ENCODE data around the gene LMO1. TPM values are rescaled to one million over a fixed set of nuclear protein-coding genes. Genes with fewer than 3 reads are reported as not detected.

The LMO1 gene
- polyA plus RNA-seq, 12 donors, result 0.77 to 11.1 (median 2.5) TPM; not detected in 2

GRCh38 chr11:8229299-8230177, 34.1 kb downstream of the LMO1 start:
- no peak for DNase-seq

GRCh38 chr11:8228231-8228630, 35.4 kb downstream of the LMO1 start:
- DNase-seq, result no peak

GRCh38 chr11:8227156-8228152, 36.2 kb downstream of the LMO1 start:
- DNase-seq, result no peak

DNA sequence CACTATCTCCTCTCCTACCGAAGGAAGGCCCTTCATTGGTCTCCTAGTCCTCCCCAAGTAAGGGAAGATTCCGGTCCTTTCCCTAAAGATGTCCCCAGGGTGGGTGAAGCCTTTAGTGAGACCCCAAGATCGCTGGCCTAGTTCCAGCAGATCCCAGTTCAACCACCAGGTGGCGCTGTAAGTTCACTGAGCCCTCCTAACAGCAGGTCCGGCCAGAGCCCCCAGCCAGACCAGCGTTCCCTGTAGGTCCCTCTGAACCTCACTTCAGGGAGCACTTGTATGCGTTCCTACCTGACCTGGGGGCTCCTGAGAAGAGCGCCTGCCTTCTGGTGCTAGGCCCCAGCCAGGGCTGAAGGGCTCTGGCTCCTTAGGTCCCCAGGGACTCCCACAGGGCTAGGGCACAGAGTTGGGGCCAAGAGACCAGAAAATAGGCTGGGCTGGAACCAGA, 38.1 kb downstream of the LMO1 start:
- DNase-seq, result peak; percentile 80

GRCh38 chr11:8224711-8225110, 39.0 kb downstream of the LMO1 start:
- no peak for DNase-seq

GRCh38 chr11:8224161-8224591, 39.5 kb downstream of the LMO1 start:
- DNase-seq, result no peak

GRCh38 chr11:8223513-8223900, 40.2 kb downstream of the LMO1 start:
- DNase-seq, result no peak

DNA sequence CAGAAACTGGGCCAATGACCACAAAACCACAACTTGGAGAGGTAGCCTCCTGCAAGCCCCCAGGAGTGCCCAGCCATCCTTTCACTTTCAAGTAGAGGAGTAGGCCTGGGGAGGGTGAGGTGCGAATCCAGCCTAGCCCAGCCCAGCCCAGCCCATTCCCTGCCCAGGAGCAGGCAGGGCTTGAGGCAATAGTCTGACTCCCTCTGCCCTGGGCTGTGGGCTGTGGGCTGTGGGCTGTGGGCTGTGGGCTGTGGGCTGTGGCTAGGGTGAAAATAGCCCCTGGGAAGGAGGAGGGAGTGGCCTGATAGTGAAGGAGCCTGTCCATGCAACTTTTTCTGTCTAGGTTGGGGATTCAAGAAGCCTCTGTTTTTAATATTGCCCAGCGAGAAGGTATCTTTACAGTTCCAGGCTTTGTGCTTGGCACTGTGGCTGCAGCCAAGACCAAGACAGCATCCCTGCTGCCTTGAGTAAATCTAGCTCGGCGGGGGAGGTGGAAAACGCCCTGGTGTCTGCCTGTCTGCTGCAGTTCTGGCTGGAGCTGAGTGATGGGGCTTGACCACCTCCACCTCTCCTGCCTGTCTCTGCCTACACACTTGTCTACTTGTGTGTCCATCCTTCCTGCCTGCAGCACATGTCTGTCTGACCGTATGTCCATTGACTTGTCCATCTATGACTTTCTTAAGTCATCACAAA, 40.7 kb downstream of the LMO1 start:
- no peak for DNase-seq

GRCh38 chr11:8221917-8222495, 41.7 kb downstream of the LMO1 start:
- DNase-seq, result no peak

GRCh38 chr11:8221046-8221723, 42.5 kb downstream of the LMO1 start:
- DNase-seq, result no peak

GRCh38 chr11:8220261-8221045, 43.2 kb downstream of the LMO1 start:
- DNase-seq, result no peak

DNA sequence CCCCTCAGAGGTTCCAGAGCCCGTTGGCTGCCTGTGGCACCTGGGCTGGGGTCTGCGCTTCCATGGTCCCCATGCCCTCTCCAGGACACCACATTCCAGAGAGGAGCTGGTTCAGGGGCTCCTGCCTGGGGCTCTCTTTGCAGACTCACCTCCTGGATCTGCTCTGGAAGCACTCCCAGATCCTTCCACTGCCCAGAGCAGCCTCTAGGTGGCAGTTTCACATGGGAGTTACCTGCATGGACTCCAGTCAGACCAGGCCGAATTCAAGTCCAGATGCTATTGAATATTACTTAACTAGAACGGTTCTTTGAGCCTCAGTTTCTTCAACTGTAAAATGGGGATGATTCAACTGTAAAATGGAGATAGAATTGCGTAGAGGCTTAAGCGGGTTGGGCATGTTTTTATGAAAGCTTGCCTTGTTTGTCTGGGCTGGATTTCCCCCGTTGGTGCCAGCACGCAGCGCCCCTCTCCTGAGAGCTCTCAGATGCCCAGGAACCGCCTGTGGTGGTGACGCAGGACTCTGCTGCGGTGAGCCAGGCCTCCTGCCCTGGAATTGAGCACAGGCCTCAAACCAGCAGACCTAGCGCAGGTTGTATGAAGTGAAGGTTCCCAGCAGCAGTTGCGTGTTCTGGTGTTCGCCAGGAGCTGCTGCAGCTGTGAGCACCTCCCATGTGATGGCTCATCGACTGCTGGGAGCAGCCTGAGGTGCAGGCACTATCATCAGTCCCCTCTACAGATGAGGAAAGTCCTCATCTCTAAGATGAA, 44.2 kb downstream of the LMO1 start:
- peak; percentile 17 for DNase-seq

DNA sequence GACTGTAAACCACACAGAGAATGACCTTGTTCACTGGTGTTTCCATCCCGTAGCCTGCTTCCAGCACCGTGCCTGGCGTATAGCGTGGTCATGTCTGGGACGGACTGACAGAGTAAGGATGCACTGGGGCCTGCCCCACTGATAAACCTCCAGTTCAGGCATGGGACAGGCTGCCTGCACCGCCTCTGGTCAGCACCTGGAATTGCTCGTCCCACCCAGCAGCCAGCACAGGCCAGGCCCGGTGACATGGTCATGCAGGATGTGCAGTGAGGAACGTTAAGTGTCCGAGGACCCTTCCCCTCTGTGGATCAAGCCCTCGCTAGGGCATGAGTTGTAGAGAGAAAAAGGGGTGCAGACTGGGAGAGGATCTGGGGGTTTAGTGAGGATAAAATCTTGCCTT, 44.8 kb downstream of the LMO1 start:
- no peak for DNase-seq

- no peak for DNase-seq
These were observed 45.3 kb downstream of the LMO1 start for GRCh38 chr11:8218409-8218808.

GRCh38 chr11:8217926-8218325, 45.8 kb downstream of the LMO1 start:
- no peak for DNase-seq

DNA sequence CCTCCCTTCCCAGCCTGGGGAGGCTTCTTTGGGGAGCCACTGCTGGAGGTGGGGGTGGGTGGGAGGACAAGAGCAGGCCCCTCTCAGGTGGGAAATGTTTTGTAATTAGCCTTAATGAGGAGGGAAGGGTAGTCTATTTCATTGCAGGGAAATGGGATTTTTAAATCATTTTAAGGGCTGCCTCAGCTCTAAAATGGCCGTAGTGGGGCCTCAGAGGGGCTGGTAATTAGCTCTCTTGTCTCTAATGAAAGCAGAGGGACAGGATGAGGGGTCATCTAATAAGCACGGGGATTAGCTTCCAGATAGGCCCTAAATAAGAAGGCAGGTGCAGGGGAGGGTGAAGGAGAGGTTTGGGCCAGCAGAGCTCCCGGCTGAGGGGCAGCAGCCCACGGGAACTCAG, 46.5 kb downstream of the LMO1 start:
- no peak for DNase-seq

DNA sequence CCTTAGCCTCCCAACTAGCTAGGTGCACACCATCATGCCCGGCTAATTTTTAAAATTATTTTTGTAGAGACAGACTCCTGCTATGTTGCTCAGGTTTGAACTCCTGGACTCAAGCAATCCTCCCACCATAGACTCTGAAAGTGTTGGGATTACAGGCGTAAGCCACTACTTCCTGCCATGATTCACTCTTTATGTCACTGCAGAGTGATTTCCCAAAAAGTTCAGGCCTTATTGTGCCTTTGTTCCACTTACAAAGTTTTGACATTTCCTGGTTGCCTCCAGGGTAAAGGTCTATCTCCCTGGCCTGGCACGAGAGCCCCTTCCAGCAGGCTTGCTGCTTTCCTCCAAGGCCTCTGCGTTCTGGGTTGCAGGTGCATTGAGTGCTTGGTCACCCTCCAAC, 50.3 kb downstream of the LMO1 start:
- no peak for DNase-seq

GRCh38 chr11:8209208-8209807, 54.4 kb downstream of the LMO1 start:
- no peak for DNase-seq

Measured in muscle of arm (tissue), 12 donors.